22Rv1 (cell line): ENCODE results near the gene ARHGAP26.
"Not testable (repeated sequence)": the region's sequence is repeated elsewhere in the genome, so short reads cannot be mapped to it uniquely, and the experiment has no call there.

Experiments used
- ZFX ChIP-seq: fragments of 450-650 bp; IDR thresholded peaks from 2 replicates; pipeline ENCODE4 v1.6.1; 2017; ENCODE audit warnings: antibody characterized with exemption, borderline replicate concordance
- TF ChIP-seq, protein P1 (sequence below): fragments of 450-650 bp; IDR thresholded peaks from 2 replicates; pipeline ENCODE4 v1.5.1; 2017; ENCODE audit warnings: mild to moderate bottlenecking

DNA sequence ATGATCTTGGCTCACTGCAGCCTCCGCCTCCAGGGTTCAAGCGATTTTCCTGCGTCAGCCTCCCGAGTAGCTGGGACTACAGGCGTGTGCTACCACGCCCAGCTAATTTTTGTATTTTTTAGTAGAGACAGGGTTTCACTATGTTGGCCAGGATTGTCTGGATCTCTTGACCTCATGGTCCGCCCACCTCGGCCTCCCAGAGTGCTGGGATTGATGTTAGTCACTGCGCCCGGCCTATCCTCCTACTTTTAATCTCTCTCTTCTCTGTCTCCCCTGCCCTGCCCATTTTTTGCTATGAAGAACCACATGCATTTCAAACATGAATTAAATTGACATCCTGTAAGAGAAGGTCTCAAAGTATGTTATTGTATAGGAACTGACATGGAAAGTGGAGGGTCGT is 158.8 kb downstream of the ARHGAP26 start:
- TF ChIP-seq, protein P1, sequence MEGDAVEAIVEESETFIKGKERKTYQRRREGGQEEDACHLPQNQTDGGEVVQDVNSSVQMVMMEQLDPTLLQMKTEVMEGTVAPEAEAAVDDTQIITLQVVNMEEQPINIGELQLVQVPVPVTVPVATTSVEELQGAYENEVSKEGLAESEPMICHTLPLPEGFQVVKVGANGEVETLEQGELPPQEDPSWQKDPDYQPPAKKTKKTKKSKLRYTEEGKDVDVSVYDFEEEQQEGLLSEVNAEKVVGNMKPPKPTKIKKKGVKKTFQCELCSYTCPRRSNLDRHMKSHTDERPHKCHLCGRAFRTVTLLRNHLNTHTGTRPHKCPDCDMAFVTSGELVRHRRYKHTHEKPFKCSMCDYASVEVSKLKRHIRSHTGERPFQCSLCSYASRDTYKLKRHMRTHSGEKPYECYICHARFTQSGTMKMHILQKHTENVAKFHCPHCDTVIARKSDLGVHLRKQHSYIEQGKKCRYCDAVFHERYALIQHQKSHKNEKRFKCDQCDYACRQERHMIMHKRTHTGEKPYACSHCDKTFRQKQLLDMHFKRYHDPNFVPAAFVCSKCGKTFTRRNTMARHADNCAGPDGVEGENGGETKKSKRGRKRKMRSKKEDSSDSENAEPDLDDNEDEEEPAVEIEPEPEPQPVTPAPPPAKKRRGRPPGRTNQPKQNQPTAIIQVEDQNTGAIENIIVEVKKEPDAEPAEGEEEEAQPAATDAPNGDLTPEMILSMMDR = not testable (repeated sequence)
- not testable (repeated sequence) for TF ChIP-seq ZFX
